ENCODE measurements around the gene ZNF653.
"Not testable (repeated sequence)": the region's sequence is repeated elsewhere in the genome, so short reads cannot be mapped to it uniquely, and the experiment has no call there.

Gene ZNF653

GRCh38 chr19:11480715-11481533 is 24.7 kb downstream of the ZNF653 start, which contains the start of gene ELAVL3:
ELAVL3 (minus strand) TSS chr19:11481046; CDS start chr19:11480608, 438 bp downstream.
- DNase-seq: peak; percentile 76

- DNase-seq: peak; percentile 20
These were observed 25.5 kb downstream of the ZNF653 start for GRCh38 chr19:11479898-11480714.

DNA sequence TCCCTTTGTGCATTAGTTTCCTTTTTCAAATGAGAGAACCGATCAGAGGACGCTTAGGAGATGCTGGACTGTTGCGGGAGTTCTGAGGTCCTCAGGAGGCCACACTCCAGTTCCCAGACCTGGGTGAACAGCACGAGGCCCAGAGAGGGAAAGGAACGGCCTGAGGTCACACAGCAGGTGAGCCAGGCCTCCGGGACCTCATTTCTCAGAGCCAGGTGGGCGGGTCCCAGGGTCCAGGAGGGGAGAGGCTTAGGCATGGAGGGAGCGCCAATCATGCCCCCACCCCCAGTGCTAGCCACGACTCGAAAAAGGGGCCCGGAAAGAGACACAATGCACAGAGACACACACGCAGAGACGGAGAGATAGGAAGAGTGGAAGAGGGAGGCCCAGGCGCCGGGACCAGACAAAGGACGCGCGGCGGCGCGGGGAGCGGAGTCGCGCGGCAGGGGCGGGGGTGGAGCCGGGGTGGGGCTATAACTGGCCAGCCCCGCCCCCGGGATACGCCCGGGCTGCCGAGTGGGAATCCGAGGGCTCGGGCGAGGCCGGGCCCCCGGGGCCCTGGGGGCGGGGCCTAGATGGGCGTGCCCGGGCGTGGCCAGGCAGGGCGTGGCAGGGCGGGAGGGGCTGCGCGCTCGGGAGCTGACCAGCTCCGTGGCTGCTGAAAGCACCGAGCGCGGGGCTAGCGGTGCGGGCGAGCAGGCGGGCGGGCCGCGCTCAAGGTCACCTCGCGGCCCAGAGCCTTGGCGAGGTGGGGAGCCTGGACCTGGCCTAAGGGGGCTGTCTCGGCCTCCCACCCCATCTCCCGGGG is 26.3 kb downstream of the ZNF653 start:
- peak; percentile 20 for DNase-seq

DNA sequence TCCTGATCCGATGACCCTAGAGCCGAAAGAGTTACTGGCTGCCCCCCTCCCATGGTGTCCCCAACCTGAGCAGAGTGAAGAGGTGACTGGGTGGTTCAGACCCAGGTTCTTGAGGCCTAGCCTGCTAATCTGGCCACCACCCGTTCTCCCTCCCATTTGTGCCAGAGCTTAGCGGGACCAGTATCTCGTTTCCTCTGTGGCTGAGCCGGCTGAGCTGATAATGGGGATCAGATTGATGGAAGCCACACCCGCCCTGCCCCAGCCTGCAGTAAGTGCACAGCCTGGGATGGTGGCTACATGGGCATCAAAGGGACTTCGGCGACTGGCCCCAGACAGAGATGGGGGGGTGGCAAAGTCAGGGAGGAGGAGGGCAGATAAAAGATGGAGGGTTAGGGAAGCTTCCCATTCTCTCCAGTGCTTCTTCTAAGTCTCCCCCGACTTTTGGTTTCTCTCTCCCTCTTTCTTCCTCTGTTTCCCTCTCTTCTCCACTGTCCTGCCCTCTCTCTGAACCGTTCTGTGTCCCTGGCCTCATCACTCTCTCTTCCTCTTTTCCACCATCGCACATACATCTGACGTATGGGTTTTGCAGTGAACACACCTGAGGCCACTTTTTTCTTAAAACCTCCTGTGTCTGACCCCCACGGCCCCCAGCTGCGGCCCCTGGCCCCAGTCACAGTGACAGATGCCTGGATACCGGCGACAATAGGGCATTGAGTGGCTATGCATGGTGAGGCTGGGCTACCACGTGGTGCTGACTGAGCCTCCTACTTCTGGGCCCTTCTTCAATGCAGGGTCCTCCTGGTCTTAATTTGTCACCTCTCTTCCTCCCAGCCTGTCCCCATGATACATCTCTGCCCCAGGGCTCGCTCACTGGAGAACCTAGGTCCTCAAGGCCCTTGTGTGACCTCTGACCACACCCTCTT is 27.2 kb downstream of the ZNF653 start:
- DNase-seq: no peak

DNA sequence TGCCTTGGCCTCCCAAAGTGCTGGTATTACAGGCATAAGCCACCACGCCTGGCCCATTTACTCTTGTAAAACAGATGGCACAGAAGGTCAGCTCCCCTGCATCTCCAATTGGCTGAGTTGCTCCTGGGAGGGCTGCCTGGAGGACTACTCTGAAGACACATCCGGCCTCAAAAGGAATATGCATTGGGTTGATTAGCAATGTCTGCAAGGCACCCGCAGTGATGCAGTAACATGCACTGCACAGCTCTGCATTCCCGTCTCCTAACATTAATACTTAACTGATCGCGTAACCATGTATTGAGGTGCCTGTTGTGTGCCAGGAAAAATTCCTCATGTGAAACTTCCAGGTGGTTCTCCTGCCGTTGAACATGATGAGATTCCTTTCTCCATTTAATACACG is 29.8 kb downstream of the ZNF653 start:
- DNase-seq: no peak

DNA sequence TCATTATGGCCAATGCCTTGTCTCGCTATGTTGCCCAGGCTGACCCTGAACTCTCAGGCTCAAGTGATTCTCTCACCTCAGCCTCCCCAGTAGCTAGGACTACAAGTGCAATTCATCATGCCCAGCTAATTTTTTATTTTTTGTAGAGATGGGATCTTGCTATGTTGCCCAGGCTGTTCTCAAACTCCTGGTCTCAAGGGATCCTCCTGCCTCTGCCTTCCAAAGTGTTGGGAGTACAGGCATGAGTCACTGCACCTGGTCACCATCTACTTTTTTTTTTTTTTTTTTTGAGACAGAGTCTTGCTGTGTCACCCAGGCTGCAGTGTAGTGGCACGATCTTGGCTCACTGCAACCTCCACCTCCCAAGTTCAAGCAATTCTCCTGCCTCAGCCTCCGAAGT is 30.3 kb downstream of the ZNF653 start:
- DNase-seq: not testable (repeated sequence)

DNA sequence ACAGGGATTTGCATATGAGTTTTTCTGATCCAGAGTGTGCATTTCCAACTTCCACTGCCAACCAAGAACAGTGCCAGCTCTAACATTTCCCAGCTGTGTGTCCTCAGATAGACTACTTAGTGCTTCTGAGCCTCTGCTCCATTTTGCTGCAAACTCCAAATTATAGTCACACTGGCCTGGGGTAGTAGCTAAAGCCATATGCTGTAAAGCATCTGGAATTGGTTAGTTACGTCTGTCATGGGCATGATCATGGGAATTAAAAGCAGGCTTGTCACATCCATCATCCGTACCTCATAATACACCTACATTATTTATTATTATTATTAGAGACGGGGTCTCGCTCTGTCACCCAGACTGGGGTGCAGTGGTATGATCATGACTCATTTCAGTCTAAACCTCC is 31.9 kb downstream of the ZNF653 start:
- DNase-seq: no peak

DNA sequence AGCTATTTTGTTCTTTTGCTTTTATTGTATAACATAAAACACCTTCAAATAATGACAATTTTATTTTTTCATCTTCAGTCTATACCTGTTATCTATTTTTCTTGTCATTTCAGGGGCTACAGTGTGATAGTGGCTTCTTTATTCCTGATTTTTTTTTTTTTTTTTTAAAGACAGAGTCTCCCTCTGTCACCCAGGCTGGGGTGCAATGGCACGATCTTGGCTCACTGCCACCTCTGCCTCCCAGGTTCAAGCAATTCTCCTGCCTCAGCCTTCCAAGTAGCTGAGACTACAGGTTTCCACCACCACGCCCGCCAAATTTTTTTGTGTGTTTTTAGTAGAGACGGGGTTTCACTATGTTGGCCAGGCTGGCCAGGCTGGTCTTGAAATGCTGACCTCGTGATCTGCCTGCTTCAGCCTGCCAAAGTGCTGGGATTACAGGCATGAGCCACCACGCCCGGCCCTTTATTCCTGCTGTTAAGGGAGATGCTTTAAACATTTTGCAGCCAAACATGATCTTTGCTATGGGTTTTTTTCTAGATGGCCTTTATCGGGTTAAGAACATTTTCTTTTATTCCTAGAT is 37.3 kb downstream of the ZNF653 start:
- DNase-seq: not testable (repeated sequence)

DNA sequence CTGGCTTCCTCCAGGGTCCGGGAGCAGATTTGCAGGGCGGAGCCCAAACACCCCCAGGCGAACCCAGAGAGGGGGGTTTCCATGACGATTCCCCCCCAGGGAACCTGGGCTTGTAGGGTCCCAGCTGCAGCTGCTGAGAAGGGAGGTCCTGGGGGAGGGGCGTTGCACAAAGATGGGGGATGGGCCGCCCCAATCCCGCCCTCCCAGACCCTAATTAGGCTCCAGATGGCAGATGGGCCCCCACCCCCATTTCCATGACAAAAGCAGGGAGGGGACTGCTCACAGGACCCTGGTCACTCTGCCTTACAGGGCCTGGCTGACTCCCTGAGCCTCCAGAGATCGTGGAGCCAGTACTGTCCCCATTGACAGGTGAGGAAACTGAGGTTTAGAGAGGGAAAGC is 40.0 kb downstream of the ZNF653 start:
- no peak for DNase-seq

- DNase-seq: no peak
These were observed 41.0 kb downstream of the ZNF653 start for GRCh38 chr19:11464333-11465265.

GRCh38 chr19:11463391-11463790 is 42.2 kb downstream of the ZNF653 start:
- DNase-seq: no peak

DNA sequence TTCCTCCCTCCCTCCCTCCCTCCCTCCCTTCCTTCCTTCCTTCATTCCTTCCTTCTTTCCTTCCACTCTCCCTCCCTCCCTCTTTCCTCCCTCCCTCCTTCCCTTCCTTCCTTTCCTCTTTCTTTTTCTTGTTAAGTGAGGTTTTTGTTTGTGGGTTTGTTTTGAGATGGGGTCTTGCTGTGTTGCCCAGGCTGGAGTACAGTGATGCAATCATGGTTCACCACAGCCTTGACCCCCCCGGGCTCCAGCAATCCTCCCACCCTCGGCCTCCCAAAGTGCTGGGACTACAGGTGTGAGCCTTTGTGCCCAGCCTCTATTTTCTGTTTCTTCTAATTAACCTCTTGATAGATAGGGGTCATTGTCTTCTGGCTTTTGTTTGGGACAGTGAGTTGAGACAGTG is 44.2 kb downstream of the ZNF653 start:
- no peak for DNase-seq

- DNase-seq: no peak
These were observed 45.4 kb downstream of the ZNF653 start for GRCh38 chr19:11460207-11460606.

- DNase-seq: not testable (repeated sequence)
These were observed 46.7 kb downstream of the ZNF653 start for GRCh38 chr19:11458912-11459311.

GRCh38 chr19:11458236-11458900 is 47.3 kb downstream of the ZNF653 start:
- DNase-seq: no peak

DNA sequence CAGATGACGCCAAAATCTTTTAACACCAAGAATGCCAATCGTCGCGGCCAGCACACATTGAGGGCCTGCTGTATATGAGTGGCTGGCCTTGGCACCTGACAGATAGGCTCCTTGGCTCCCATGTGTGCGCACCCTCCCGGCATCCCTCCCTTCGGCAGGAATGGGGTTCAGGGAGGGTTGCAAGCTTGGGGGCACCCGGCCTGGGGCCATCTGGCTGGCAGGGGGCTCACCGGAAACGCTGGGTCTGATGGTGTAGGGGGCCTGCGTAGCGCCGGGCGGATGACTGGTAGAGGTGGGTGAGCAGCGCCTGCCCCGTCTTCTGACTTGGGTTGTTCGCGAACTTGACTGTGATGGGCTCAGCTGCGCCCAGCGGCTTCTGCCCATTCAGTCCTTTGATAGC is 47.8 kb downstream of the ZNF653 start:
- DNase-seq: no peak

- no peak for DNase-seq
These were observed 48.5 kb downstream of the ZNF653 start for GRCh38 chr19:11457115-11457514.

DNA sequence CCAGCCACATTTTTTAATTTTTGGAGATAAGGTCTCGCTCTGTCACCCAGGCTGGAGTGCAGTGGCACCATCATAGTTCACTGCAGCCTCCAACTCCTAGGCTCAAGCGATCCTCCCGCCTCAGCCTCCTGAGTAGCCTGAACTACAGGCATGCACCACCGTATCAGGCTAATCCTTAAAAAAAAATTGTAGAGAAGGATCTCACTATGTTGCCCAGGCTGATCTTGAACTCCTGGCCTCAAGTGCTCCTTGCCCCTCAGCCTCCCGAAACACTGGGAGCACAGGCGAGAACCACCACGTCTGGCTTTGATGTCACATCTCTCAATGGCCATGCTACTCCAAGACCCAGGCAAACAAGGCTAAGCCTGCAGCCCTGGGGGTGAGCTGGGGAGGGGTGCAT is 49.0 kb downstream of the ZNF653 start:
- no peak for DNase-seq

GRCh38 chr19:11455233-11455554 is 50.4 kb downstream of the ZNF653 start:
- not testable (repeated sequence) for DNase-seq

Measured in NCI-H1105 treated with DMSO at 0.1 percent for 48 hours (cell line).